ENCODE measurements around the gene LTB. TPM values are rescaled to one million over a fixed set of nuclear protein-coding genes. Genes with fewer than 3 reads are reported as not detected.

Gene LTB
- total and polyA plus RNA-seq, 2 of the 13 experiments (the other 11 are each of a cell fraction or from before 2014, with no cell fraction given): 0.09 to 0.22 TPM

- TF ChIP-seq, protein P1, sequence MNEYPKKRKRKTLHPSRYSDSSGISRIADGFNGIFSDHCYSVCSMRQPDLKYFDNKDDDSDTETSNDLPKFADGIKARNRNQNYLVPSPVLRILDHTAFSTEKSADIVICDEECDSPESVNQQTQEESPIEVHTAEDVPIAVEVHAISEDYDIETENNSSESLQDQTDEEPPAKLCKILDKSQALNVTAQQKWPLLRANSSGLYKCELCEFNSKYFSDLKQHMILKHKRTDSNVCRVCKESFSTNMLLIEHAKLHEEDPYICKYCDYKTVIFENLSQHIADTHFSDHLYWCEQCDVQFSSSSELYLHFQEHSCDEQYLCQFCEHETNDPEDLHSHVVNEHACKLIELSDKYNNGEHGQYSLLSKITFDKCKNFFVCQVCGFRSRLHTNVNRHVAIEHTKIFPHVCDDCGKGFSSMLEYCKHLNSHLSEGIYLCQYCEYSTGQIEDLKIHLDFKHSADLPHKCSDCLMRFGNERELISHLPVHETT (CRISPR knock-in tag; conservative IDR thresholded peaks at IDR 0.05): peak; percentile 98
- TF ChIP-seq TBP (CRISPR knock-in tag; IDR thresholded peaks at IDR 0.05) (no peak), TEAD2 (CRISPR knock-in tag; IDR thresholded peaks at IDR 0.05) (no peak), ZNF17 (CRISPR knock-in tag; IDR thresholded peaks at IDR 0.05) (no peak; the same call in 1 of the 2 replicates), SP140L (CRISPR knock-in tag; IDR thresholded peaks at IDR 0.05; ENCODE audit: borderline replicate concordance) (no peak), ZNF720 (CRISPR knock-in tag; IDR thresholded peaks at IDR 0.05) (no peak), FOXO4 (CRISPR knock-in tag; conservative IDR thresholded peaks at IDR 0.05) (no peak), DR1 (CRISPR knock-in tag; IDR thresholded peaks at IDR 0.05) (peak; percentile 69; the same call in 1 of the 2 replicates), GABPB1 (CRISPR knock-in tag; IDR thresholded peaks at IDR 0.05) (peak; percentile 83), ZNF317 (CRISPR knock-in tag; IDR thresholded peaks at IDR 0.05) (no peak)
- TF ChIP-seq, protein P2, sequence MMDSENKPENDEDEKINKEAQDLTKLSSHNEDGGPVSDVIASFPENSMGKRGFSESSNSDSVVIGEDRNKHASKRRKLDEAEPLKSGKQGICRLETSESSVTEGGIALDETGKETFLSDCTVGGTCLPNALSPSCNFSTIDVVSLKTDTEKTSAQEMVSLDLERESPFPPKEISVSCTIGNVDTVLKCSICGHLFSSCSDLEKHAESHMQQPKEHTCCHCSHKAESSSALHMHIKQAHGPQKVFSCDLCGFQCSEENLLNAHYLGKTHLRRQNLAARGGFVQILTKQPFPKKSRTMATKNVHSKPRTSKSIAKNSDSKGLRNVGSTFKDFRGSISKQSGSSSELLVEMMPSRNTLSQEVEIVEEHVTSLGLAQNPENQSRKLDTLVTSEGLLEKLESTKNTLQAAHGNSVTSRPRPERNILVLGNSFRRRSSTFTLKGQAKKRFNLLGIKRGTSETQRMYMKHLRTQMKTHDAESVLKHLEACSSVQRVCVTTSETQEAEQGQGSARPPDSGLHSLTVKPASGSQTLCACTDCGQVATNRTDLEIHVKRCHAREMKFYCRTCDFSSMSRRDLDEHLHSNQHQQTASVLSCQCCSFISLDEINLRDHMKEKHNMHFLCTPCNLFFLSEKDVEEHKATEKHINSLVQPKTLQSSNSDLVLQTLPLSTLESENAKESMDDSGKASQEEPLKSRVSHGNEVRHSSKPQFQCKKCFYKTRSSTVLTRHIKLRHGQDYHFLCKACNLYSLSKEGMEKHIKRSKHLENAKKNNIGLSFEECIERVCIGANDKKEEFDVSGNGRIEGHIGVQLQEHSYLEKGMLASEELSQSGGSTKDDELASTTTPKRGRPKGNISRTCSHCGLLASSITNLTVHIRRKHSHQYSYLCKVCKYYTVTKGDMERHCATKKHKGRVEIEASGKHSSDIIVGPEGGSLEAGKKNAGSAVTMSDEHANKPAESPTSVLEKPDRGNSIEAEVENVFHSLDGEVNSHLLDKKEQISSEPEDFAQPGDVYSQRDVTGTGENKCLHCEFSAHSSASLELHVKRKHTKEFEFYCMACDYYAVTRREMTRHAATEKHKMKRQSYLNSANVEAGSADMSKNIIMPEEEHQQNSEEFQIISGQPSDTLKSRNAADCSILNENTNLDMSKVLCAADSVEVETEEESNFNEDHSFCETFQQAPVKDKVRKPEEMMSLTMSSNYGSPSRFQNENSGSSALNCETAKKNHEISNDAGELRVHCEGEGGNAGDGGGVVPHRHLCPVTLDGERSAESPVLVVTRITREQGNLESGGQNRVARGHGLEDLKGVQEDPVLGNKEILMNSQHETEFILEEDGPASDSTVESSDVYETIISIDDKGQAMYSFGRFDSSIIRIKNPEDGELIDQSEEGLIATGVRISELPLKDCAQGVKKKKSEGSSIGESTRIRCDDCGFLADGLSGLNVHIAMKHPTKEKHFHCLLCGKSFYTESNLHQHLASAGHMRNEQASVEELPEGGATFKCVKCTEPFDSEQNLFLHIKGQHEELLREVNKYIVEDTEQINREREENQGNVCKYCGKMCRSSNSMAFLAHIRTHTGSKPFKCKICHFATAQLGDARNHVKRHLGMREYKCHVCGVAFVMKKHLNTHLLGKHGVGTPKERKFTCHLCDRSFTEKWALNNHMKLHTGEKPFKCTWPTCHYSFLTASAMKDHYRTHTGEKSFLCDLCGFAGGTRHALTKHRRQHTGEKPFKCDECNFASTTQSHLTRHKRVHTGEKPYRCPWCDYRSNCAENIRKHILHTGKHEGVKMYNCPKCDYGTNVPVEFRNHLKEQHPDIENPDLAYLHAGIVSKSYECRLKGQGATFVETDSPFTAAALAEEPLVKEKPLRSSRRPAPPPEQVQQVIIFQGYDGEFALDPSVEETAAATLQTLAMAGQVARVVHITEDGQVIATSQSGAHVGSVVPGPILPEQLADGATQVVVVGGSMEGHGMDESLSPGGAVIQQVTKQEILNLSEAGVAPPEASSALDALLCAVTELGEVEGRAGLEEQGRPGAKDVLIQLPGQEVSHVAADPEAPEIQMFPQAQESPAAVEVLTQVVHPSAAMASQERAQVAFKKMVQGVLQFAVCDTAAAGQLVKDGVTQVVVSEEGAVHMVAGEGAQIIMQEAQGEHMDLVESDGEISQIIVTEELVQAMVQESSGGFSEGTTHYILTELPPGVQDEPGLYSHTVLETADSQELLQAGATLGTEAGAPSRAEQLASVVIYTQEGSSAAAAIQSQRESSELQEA (CRISPR knock-in tag; IDR thresholded peaks at IDR 0.05; ENCODE audit: not compliant biosample characterization): no peak
- TF ChIP-seq, protein P3, sequence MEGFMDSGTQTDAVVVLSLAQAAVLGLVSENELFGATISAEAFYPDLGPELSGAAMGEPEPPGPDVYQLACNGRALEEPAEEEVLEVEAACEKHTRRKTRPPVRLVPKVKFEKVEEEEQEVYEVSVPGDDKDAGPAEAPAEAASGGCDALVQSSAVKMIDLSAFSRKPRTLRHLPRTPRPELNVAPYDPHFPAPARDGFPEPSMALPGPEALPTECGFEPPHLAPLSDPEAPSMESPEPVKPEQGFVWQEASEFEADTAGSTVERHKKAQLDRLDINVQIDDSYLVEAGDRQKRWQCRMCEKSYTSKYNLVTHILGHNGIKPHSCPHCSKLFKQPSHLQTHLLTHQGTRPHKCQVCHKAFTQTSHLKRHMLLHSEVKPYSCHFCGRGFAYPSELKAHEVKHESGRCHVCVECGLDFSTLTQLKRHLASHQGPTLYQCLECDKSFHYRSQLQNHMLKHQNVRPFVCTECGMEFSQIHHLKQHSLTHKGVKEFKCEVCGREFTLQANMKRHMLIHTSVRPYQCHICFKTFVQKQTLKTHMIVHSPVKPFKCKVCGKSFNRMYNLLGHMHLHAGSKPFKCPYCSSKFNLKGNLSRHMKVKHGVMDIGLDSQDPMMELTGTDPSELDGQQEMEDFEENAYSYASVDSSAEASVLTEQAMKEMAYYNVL (CRISPR knock-in tag; IDR thresholded peaks at IDR 0.05; ENCODE audit: borderline replicate concordance): peak; percentile 83; the same call in 1 of the 2 replicates
- TF ChIP-seq, protein P4, sequence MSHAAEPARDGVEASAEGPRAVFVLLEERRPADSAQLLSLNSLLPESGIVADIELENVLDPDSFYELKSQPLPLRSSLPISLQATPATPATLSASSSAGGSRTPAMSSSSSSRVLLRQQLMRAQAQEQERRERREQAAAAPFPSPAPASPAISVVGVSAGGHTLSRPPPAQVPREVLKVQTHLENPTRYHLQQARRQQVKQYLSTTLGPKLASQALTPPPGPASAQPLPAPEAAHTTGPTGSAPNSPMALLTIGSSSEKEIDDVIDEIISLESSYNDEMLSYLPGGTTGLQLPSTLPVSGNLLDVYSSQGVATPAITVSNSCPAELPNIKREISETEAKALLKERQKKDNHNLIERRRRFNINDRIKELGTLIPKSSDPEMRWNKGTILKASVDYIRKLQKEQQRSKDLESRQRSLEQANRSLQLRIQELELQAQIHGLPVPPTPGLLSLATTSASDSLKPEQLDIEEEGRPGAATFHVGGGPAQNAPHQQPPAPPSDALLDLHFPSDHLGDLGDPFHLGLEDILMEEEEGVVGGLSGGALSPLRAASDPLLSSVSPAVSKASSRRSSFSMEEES (CRISPR knock-in tag; IDR thresholded peaks at IDR 0.05): no peak
Observed at GRCh38 chr6:31620586-31621319, 38.5 kb upstream of the LTB start, which contains the start of gene PRRC2A (continued).
